Activated T-cell treated with anti-CD3 and anti-CD28 coated beads, Interleukin-2, amount 50 U/mL, for 24 hours (primary cell): ENCODE data around the gene KCNQ1OT1.
A peak's percentile ranks its signal among the peaks of the same experiment; 100 is the strongest.

Experiments used
- DNase-seq: peaks from one replicate; pipeline ENCODE4 v3.0.0-alpha.2; 2020
- H3K27ac Mint-ChIP-seq: 2 replicates; pipeline ENCODE4 v1.8.0; 2020; ENCODE audit warnings: mild to moderate bottlenecking, mixed read lengths
- H3K27me3 Mint-ChIP-seq: 2 replicates; pipeline ENCODE4 v1.8.0; 2020; ENCODE audit warnings: mixed read lengths
- H3K36me3 Mint-ChIP-seq: 2 replicates; pipeline ENCODE4 v1.8.0; 2020; ENCODE audit warnings: low read depth, mixed read lengths
- H3K4me1 Mint-ChIP-seq: 2 replicates; pipeline ENCODE4 v1.8.0; 2020; ENCODE audit warnings: low read depth, mixed read lengths
- H3K4me3 Mint-ChIP-seq: 2 replicates; pipeline ENCODE4 v1.8.0; 2020; ENCODE audit warnings: mild to moderate bottlenecking, moderate library complexity, mixed read lengths
- H3K9me3 Mint-ChIP-seq: 2 replicates; pipeline ENCODE4 v1.8.0; 2020; ENCODE audit warnings: mixed read lengths

The KCNQ1OT1 gene

DNA sequence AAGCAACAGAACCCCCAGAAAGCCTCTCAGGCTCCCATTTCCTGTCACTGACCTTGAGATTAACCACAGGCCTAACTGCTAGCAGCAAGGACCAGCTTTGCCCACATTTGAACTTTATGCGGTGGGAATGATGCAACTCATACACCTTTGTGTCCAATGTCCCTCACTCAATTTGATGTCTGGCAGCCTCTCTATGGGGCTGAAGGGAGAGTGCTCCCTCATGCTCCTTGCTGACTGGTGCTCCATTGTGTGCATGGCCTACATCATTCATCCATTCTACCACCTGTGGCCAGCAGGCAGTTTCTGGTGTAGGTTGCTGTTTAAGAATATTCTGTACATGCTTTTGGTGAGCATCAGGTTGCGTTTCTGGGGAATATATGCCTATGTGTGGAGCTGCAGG lies 31.9 kb downstream of the KCNQ1OT1 start:
- DNase-seq: peak; percentile 15
- Mint-ChIP-seq H3K9me3 (no peaks in the 10 kb centered on the region), H3K36me3 (no peaks in the 10 kb centered on the region), H3K4me3 (no peak overlapping the region), H3K4me1 (no peaks in the 10 kb centered on the region), H3K27me3 (no peaks in the 10 kb centered on the region), H3K27ac (no peak overlapping the region)

DNA sequence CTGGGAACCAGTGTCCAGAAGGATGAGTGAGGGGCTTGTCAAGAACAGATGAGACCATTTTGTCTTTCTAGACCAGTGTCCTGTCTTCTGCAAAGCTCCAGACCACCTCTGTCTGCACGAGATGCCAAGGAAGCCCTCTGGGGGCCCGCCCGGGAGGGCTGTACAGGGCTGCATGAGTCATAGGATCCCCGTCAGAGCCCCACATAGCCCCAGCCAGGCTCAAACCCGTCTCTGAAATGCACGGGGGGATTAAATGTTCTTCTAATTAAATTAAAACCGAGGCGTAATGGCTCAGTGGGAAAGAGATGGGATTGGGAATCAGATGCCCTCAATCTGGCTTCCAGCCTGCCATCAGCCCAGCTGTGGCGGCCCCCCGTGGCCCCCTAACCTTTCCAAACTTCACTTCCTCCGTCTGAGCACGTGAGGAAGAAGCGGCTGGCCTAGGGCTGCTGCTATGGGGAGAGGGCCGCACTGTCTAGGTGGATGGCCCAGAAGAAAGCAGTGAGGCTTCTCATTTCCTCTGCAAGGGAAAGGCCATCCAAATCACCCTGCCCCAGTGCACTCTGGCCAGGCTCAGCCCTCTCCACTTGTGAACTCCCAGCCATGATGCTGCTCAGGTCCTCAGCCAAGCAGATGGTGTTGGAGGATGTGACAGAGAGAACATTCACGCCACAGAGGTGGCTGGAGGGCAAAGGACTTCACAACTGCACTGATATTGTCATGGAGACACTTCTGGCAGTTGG lies 32.8 kb downstream of the KCNQ1OT1 start:
- H3K4me3 Mint-ChIP-seq: no peak overlapping the region
- H3K4me1 Mint-ChIP-seq: no peaks in the 10 kb centered on the region
- no peaks in the 10 kb centered on the region for H3K9me3 Mint-ChIP-seq
- no peak overlapping the region for H3K27ac Mint-ChIP-seq
- no peaks in the 10 kb centered on the region for H3K27me3 Mint-ChIP-seq
- peaks cover 2% of the 10 kb centered on the region for H3K36me3 Mint-ChIP-seq
- no peak for DNase-seq

DNA sequence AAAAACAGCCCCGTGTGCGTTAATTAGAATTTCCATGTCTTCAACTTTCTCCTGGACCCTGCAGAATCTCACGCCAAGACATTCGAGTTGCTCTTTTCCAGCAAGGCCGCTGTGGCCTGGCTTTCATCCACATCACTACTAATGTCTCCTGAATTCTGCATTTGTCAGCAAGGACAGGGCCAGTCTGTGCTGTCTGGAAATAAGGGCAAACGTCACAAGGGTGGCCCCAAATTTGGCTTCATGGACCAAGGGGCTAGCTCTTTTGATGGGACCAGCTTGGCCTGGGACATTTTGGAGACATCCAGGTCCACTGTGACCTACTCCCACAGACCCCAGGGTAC lies 33.4 kb downstream of the KCNQ1OT1 start:
- no peak for DNase-seq
- H3K27me3 Mint-ChIP-seq: no peaks in the 10 kb centered on the region

DNA sequence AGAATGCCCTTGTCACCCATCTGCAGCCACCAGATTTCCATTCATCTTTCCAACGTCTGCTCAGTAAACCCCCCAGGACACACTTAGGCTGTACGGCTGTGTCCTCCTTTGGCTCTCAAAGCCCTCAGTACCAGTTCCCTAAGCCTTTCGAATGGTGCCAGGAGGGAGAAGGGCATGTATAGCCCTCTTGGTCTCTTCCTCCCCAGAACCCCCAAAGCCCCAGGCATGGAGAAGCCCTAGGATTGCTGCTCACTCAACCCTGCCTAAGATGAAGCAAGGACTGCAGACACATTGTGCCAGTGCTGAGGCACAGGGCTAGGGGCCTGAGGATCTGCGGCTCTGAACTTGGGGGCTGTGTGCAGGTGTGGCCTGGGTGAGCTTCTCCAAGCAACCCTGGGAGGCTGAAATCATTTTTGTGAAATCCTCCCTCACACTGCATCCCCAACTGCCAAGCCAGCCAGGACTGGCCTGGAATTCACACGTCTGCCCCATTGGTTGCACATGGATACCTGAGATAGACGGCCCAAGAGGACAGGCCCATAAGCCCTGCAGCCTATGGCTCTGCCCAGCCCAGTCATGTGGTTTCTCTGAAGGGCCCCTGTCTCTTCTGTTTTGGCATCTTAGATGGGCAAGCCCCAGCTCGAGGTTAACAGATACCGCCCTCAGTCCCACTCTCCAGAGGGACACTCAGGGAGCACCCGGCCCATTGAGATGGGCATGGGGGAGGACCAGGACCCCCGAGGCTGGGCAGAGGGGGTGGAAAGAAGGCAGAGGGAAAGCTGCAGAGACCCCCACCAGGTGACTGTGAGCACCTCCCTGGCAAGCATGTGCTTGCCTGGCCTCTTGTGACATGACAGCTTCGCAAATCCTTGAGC lies 34.0 kb downstream of the KCNQ1OT1 start:
- Mint-ChIP-seq H3K9me3 (no peaks in the 10 kb centered on the region), H3K4me3 (no peak overlapping the region), H3K36me3 (peaks cover 6% of the 10 kb centered on the region), H3K27ac (no peak overlapping the region), H3K27me3 (no peaks in the 10 kb centered on the region), H3K4me1 (no peaks in the 10 kb centered on the region)
- peak; percentile 14 for DNase-seq

More for the DNA sequence above, 33.4 kb downstream of the KCNQ1OT1 start:
- no peak overlapping the region for H3K27ac Mint-ChIP-seq
- H3K4me3 Mint-ChIP-seq: no peak overlapping the region
- H3K4me1 Mint-ChIP-seq: no peaks in the 10 kb centered on the region
- H3K9me3 Mint-ChIP-seq: no peaks in the 10 kb centered on the region
- peaks cover 3% of the 10 kb centered on the region for H3K36me3 Mint-ChIP-seq

DNA sequence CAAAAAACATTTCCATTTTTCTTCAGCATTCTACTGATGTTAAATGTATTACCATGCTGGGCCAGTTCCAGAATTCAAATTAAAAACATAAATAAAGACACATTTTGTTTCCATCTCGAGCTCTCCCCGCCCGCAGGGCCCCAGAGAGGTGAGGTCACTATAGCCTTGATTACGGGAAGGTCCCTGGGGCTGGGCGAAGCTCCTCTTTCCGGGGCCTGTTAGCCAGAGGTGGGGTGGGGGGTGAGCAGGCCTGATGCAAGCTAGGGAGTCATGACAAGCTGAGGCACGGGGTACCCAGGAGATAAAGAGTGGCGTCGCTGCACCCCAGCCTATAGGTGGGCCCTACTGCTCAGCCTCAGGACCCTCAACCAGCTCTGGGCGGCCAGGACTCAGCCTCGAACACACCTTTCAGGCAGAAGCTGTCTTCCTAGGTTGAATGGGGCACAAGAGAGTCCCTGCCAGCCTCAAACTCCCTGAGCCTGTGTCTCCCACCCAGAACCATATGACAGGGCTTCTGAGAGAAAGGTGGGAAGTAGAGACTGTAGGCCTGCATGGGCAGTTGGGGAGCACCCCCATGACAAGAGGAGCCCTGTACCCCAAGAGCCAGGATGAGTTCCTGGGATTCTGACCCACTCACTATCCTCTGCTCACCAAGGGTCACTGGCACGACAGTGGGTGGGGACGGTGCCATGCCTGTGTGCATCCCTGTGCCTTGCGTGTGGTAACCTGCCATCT lies 34.8 kb downstream of the KCNQ1OT1 start:
- Mint-ChIP-seq H3K27me3 (no peaks in the 10 kb centered on the region), H3K27ac (no peak overlapping the region), H3K4me1 (no peaks in the 10 kb centered on the region), H3K9me3 (no peaks in the 10 kb centered on the region), H3K4me3 (no peak overlapping the region), H3K36me3 (peaks cover 13% of the 10 kb centered on the region)
- DNase-seq: peak; percentile 9

DNA sequence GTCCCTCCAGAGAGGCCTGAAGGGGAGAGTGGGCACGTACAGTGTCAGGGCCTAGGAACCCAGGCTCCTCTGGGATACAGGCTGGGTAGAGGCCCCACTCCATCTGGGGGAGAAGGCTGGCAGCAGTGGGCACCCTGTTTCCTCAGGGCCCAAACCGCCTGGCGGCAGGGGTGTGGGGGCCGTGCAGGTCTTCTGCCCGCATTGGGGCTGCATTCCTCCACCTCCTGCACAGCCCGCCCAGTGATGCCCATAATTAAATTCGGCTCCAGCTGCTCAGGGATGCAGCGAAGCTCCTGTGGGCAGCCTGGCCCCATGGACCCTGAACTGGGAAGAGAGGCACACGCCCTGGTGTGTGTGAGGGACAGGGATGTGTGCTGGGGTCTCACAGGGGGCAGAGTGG lies 35.4 kb downstream of the KCNQ1OT1 start:
- H3K36me3 Mint-ChIP-seq: peaks cover 16% of the 10 kb centered on the region
- H3K27me3 Mint-ChIP-seq: no peaks in the 10 kb centered on the region
- H3K4me1 Mint-ChIP-seq: no peaks in the 10 kb centered on the region
- no peak for DNase-seq
- H3K4me3 Mint-ChIP-seq: no peak overlapping the region
- no peaks in the 10 kb centered on the region for H3K9me3 Mint-ChIP-seq
- no peak overlapping the region for H3K27ac Mint-ChIP-seq

DNA sequence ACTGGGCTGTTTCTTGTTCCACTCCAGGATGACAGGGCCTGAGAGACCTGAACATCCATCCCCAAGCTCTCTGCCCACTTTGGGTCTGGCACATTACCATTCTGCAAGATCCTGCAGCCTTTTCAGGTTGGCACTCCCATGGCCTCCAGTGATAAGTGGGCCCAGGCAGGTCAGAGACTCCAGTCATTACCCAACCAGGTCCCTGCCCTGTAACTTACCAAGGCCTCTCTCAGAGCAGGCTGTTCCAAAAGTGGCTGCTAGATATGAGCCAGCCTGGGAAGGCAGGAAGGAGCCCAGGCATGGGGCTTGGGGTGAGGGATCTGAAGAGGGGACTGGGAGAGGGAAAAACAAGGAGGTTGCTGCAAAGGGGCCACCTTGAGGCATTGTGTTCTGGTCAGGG lies 35.9 kb downstream of the KCNQ1OT1 start:
- no peak overlapping the region for H3K4me3 Mint-ChIP-seq
- H3K9me3 Mint-ChIP-seq: no peaks in the 10 kb centered on the region
- H3K4me1 Mint-ChIP-seq: no peaks in the 10 kb centered on the region
- peaks cover 20% of the 10 kb centered on the region for H3K36me3 Mint-ChIP-seq
- DNase-seq: no peak
- no peak overlapping the region for H3K27ac Mint-ChIP-seq
- no peaks in the 10 kb centered on the region for H3K27me3 Mint-ChIP-seq

DNA sequence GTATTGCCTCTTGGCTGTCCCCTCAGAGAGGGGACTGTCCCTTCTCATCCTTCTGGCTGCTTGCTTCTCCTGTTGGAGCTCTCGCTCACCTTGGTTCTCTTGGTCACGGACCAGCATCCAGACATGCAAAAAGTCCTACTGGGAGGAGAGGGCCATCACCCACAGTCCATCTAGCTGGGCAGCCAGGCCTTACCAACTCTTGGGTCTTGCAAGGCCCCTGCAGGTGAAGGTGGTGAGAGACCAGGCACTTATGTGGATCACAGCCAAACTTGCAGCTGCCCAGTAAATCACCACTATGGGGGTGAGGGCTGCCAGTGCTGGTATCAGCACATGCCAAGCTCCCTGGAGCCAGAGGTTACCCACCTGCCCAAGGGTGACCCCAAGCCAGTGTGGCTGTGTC lies 36.3 kb downstream of the KCNQ1OT1 start:
- DNase-seq: no peak
- Mint-ChIP-seq H3K27ac (no peak overlapping the region), H3K27me3 (no peaks in the 10 kb centered on the region), H3K36me3 (peaks cover 24% of the 10 kb centered on the region), H3K4me3 (no peak overlapping the region), H3K4me1 (no peaks in the 10 kb centered on the region), H3K9me3 (no peaks in the 10 kb centered on the region)

DNA sequence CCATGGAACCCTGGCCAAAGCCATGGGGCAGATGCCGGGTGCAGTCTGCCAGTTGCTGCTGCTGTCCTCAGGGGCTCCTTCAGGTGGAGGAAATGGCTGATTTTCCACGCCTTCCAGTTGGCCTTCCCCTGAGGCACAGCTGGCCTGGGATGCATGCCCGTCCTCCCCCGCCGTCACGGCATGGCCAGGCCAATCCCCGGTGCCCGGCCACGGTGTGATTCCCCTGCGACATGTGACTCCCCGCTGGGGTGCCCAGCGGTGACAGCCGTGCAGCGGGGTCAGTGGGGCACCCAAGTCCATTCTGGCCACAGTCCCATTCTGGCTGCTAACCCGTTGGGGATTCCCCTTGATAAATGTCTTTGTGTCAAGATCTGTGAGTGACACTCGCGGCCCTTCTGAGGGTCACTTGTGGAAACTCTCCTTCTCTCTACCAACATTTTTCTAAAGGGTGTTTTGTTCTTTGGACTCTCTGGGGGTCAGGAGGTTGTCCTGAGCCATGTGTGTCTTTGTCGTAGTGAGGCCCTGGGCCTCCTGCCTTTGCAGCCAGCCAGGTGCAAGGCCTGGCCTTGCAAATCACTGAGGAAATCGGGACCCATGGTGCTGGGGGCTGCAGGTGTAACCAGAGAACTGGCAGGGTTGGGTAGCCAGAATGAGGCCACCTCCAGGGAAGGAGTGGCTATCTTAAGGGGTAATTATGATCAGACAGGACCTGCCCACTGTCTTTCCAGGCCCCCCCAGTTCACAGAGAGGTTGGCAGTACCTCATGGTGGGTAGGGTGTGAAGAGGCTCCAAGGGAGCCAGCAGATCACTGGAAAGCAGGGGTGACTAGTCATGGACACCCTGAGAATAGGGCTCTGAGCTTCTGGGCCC lies 37.1 kb downstream of the KCNQ1OT1 start:
- DNase-seq: no peak
- Mint-ChIP-seq H3K27ac (no peak overlapping the region), H3K4me1 (no peaks in the 10 kb centered on the region)

DNA sequence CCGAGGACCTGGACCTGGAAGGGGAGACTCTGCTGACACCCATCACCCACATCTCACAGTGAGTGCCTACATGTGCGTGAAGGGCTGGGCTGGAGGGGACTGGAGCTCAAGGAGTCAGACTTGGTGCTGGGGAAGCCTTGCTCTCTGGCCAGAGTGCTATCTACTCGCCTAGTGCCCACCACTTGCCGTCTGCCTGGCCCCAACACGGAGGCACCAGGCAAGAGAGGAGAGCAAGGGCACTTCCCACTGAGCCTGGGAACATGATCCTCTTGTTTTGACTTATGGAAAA lies 37.8 kb downstream of the KCNQ1OT1 start:
- no peak for DNase-seq
- no peak overlapping the region for H3K27ac Mint-ChIP-seq
- peaks cover 31% of the 10 kb centered on the region for H3K36me3 Mint-ChIP-seq
- H3K4me1 Mint-ChIP-seq: no peaks in the 10 kb centered on the region
- H3K4me3 Mint-ChIP-seq: no peak overlapping the region
- H3K9me3 Mint-ChIP-seq: no peaks in the 10 kb centered on the region
- no peaks in the 10 kb centered on the region for H3K27me3 Mint-ChIP-seq

More for the DNA sequence above, 37.1 kb downstream of the KCNQ1OT1 start:
- no peaks in the 10 kb centered on the region for H3K27me3 Mint-ChIP-seq
- H3K4me3 Mint-ChIP-seq: no peak overlapping the region
- peaks cover 29% of the 10 kb centered on the region for H3K36me3 Mint-ChIP-seq
- H3K9me3 Mint-ChIP-seq: no peaks in the 10 kb centered on the region

DNA sequence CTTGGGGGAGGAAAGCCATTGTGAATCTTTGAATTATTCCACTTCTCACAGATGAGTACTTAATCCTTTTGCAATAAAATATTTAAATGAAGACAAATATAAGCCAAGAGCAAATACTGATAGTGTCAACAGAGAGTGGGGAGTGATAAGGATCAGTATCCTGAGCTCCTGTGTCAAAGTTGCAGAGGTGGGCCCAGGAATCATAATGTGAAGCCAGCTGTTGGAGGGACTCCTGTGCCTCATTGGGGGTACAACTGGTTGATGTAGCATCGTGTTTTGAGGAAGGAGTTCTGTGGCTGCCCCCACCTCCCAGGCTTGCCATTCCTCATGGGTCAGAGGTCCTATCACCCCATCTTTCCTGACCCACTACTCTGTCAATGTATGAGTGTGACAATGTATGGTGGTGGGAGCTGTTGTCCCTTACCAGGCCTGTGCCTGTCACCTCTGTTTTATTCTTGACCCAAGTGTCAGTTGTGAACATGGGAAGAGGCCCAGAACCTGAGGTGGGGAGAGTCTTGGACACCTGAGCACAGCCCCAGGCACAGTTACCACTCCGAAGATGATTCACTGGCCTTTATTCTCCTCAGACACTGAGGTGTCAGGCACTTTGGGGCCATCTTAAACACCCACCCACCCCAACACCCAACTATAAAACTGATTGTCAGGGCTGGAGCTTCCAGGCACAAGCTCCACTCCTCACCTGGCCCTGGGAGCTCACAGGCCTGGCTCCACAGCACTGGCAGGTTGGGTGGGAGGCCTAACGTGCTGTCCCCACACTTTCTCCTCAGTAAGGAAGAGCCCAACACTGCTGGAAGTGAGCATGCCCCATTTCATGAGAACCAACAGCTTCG lies 38.4 kb downstream of the KCNQ1OT1 start:
- Mint-ChIP-seq H3K4me3 (no peak overlapping the region), H3K4me1 (peaks cover under 1% of the 10 kb centered on the region), H3K9me3 (no peaks in the 10 kb centered on the region), H3K27me3 (no peaks in the 10 kb centered on the region), H3K36me3 (peaks cover 31% of the 10 kb centered on the region), H3K27ac (no peak overlapping the region)
- DNase-seq: no peak

DNA sequence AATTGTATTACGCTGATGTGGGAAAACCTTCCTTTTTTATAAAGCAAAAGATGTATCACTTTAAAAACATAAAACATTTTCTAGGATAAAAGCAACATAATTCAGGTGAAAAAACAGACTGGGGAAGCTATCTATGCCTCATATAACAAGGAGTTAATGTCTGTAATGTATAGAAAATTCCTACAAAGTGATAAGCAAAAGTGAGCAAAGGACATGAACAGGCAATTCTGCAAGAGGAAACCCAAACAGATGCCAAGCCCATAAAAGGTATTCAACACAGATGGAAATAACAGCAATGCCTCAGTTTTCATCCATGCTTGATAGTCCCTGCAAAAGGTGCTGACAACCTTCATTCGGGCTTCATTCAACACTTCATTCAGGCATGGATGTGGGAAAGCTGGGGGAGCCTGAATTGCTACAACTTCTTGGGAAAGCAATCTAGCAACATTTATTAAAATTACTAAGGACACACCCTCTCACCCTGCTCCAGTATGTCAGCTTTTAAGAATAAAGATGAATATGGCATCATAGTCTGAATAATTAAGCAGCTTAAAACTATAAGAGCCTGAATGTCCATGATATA lies 39.3 kb downstream of the KCNQ1OT1 start:
- Mint-ChIP-seq H3K4me1 (peaks cover 5% of the 10 kb centered on the region), H3K27ac (no peak overlapping the region), H3K9me3 (no peaks in the 10 kb centered on the region), H3K27me3 (no peaks in the 10 kb centered on the region), H3K36me3 (peaks cover 34% of the 10 kb centered on the region), H3K4me3 (no peak overlapping the region)
- no peak for DNase-seq

DNA sequence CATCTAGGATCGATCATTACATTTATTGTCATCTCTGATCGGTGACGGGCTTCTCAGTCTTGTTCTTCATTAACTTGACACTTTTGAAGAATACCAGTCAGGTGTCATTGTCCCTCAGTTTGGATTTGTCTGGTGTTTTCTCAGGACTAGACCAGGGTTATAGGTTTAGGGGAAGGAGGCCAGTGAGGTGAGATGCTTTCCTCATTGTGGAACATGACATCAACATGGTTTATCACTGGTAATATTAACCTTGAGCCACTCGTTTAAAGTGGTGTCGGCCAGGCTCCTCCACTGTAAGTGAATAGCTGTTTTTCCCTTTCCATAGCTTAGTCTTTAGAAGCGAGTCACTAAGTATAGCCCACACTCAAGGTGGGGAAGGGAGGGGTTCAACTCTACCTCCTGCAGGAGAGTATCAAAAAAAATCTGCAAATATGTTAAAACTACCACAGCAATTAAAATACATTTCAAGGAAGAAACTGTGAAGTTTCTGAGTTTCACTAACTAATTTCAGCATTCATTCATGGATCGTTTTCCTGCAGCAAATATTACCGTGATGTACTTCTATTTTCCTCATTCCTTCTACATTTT lies 42.0 kb downstream of the KCNQ1OT1 start:
- Mint-ChIP-seq H3K4me1 (peaks cover 5% of the 10 kb centered on the region), H3K4me3 (no peak overlapping the region), H3K27me3 (no peaks in the 10 kb centered on the region), H3K36me3 (peaks cover 34% of the 10 kb centered on the region), H3K27ac (no peak overlapping the region), H3K9me3 (no peaks in the 10 kb centered on the region)
- DNase-seq: no peak
